Thymus (tissue), 11 donors: ENCODE results near the gene PPP2R2B. TPM values are rescaled to one million over a fixed set of nuclear protein-coding genes. Genes with fewer than 3 reads are reported as not detected.
A peak's percentile ranks its signal among the peaks of the same experiment; 100 is the strongest.

ENCODE experiments used
- DNase-seq, 9 donors: peaks; one replicate each; pipeline ENCODE4 v3.0.0-alpha.2; 2013; ENCODE audit warnings: low spot score in 9 of 9, low read depth in 6 of 9, missing footprints in 1 of 9
- H3K27ac ChIP-seq, 2 donors: one replicate each; pipeline ENCODE4 v1.5.1; 2013; ENCODE audit warnings: control low read depth in 1 of 2, low read depth in 1 of 2, low read length in 1 of 2, mild to moderate bottlenecking in 1 of 2, moderate library complexity in 1 of 2
- H3K27me3 ChIP-seq, 2 donors: one replicate each; pipeline ENCODE4 v1.5.1; 2013; ENCODE audit warnings: low read length in 1 of 2; ENCODE audit not compliant: control insufficient read depth in 2 of 2, insufficient read depth in 1 of 2
- H3K36me3 ChIP-seq, 2 donors: one replicate each; pipeline ENCODE4 v1.5.1; 2013; ENCODE audit warnings: low read length in 1 of 2, mild to moderate bottlenecking in 1 of 2, moderate library complexity in 1 of 2; ENCODE audit not compliant: control insufficient read depth in 2 of 2, insufficient read depth in 2 of 2
- H3K4me1 ChIP-seq, 2 donors: one replicate each; pipeline ENCODE4 v1.5.1; 2013; ENCODE audit warnings: low read length in 2 of 2; ENCODE audit not compliant: control insufficient read depth in 2 of 2, insufficient read depth in 2 of 2
- H3K4me3 ChIP-seq, 2 donors: one replicate each; pipeline ENCODE4 v1.5.1; 2013; ENCODE audit warnings: low read length in 2 of 2, control low read depth in 1 of 2, mild to moderate bottlenecking in 1 of 2
- H3K9me3 ChIP-seq, 2 donors: one replicate each; pipeline ENCODE4 v1.5.1; 2013; ENCODE audit warnings: low read length in 1 of 2, mild to moderate bottlenecking in 1 of 2; ENCODE audit not compliant: control insufficient read depth in 2 of 2, insufficient read depth in 1 of 2
- WGBS: extraction: QIAGEN DNeasy Blood & Tissue Kit; methylation state at CpG from one replicate; pipeline ENCODE4 v1.1.7; 2013; 5-methylcytosine and 5-hydroxymethylcytosine counted together
- polyA plus RNA-seq: library from polyadenylated mRNA; stranded (reverse); fragments of 200-250 nt; gene quantifications from one replicate; pipeline ENCODE4 v1.2.3, GENCODE V29; 2013
- total RNA-seq: library from RNA; stranded (reverse); fragments of 120-200 nt; gene quantifications from one replicate; pipeline ENCODE4 v1.2.4, GENCODE V29; 2013
- donor health status: healthy.

The PPP2R2B gene
- total and polyA plus RNA-seq, 2 donors: 1.9 to 3.2 TPM

- Histone ChIP-seq H3K36me3 (no peaks in the 10 kb centered on the region), H3K4me3 (no peak overlapping the region), H3K27me3 (no peaks in the 10 kb centered on the region), H3K9me3 (no peaks in the 10 kb centered on the region), H3K27ac (no peak overlapping the region), H3K4me1 (no peaks in the 10 kb centered on the region)
- DNase-seq: no peak
- 93% methylated on average over 5 of the region's 5 CpGs for WGBS
Measured at GRCh38 chr5:146797658-146798057, 80.9 kb downstream of the PPP2R2B start.

GRCh38 chr5:146796911-146797310 is 81.6 kb downstream of the PPP2R2B start:
- Histone ChIP-seq H3K9me3 (no peaks in the 10 kb centered on the region), H3K36me3 (no peaks in the 10 kb centered on the region), H3K27ac (no peak overlapping the region), H3K4me1 (no peaks in the 10 kb centered on the region), H3K27me3 (no peaks in the 10 kb centered on the region), H3K4me3 (no peak overlapping the region)
- no peak for DNase-seq
- WGBS: 86% methylated on average over 1 of the region's 1 CpG

GRCh38 chr5:146796144-146796543 is 82.4 kb downstream of the PPP2R2B start:
- H3K27me3 ChIP-seq: no peaks in the 10 kb centered on the region
- no peak overlapping the region for H3K4me3 ChIP-seq
- DNase-seq: no peak
- no peak overlapping the region for H3K27ac ChIP-seq
- H3K9me3 ChIP-seq: no peaks in the 10 kb centered on the region
- no peaks in the 10 kb centered on the region for H3K4me1 ChIP-seq
- WGBS: 93% methylated on average over 4 of the region's 4 CpGs
- no peaks in the 10 kb centered on the region for H3K36me3 ChIP-seq

GRCh38 chr5:146794326-146795029 is 84.1 kb downstream of the PPP2R2B start:
- Histone ChIP-seq H3K4me1 (no peaks in the 10 kb centered on the region), H3K9me3 (no peaks in the 10 kb centered on the region), H3K36me3 (no peaks in the 10 kb centered on the region), H3K27me3 (no peaks in the 10 kb centered on the region), H3K27ac (no peak overlapping the region), H3K4me3 (no peak overlapping the region)
- peak in 1 of 9 donors; percentile 3 for DNase-seq
- 25% methylated on average over 1 of the region's 1 CpG for WGBS

- no peak overlapping the region for H3K27ac ChIP-seq
- no peaks in the 10 kb centered on the region for H3K4me1 ChIP-seq
- H3K27me3 ChIP-seq: no peaks in the 10 kb centered on the region
- no peak overlapping the region for H3K4me3 ChIP-seq
- WGBS: 87% methylated on average over 1 of the region's 1 CpG
- H3K36me3 ChIP-seq: no peaks in the 10 kb centered on the region
- no peak for DNase-seq
- H3K9me3 ChIP-seq: no peaks in the 10 kb centered on the region
Measured at GRCh38 chr5:146793709-146794108, 84.8 kb downstream of the PPP2R2B start.

GRCh38 chr5:146791471-146791870 is 87.1 kb downstream of the PPP2R2B start:
- H3K9me3 ChIP-seq: no peaks in the 10 kb centered on the region
- H3K36me3 ChIP-seq: no peaks in the 10 kb centered on the region

GRCh38 chr5:146789712-146790653 is 88.6 kb downstream of the PPP2R2B start:
- WGBS: 95% methylated on average over 6 of the region's 6 CpGs
- Histone ChIP-seq H3K36me3 (no peaks in the 10 kb centered on the region), H3K4me1 (no peaks in the 10 kb centered on the region), H3K27ac (no peak overlapping the region), H3K9me3 (no peaks in the 10 kb centered on the region), H3K27me3 (no peaks in the 10 kb centered on the region), H3K4me3 (no peak overlapping the region)
- DNase-seq: no peak

More at GRCh38 chr5:146791471-146791870, 87.1 kb downstream of the PPP2R2B start:
- Histone ChIP-seq H3K27me3 (no peaks in the 10 kb centered on the region), H3K27ac (no peak overlapping the region), H3K4me1 (no peaks in the 10 kb centered on the region), H3K4me3 (no peak overlapping the region)
- no peak for DNase-seq

- H3K27me3 ChIP-seq: no peaks in the 10 kb centered on the region
- no peaks in the 10 kb centered on the region for H3K9me3 ChIP-seq
- no peak overlapping the region for H3K27ac ChIP-seq
- no peaks in the 10 kb centered on the region for H3K36me3 ChIP-seq
- no peak for DNase-seq
- WGBS: 91% methylated on average over 2 of the region's 2 CpGs
- H3K4me1 ChIP-seq: no peaks in the 10 kb centered on the region
- no peak overlapping the region for H3K4me3 ChIP-seq
Measured at GRCh38 chr5:146788898-146789297, 89.7 kb downstream of the PPP2R2B start.

- Histone ChIP-seq H3K36me3 (no peaks in the 10 kb centered on the region), H3K4me1 (no peaks in the 10 kb centered on the region), H3K9me3 (no peaks in the 10 kb centered on the region), H3K27me3 (no peaks in the 10 kb centered on the region), H3K4me3 (no peak overlapping the region), H3K27ac (no peak overlapping the region)
- whole genome bisulfite sequencing: 12% methylated on average over 3 of the region's 3 CpGs
- DNase-seq: no peak
Measured at GRCh38 chr5:146785065-146785464, 93.5 kb downstream of the PPP2R2B start.
